GM21447 (cell line): Measurements from ENCODE around the gene MS4A18.

ENCODE experiments used
- ATAC-seq: cut with Tn5 transposase; IDR thresholded peaks from one replicate; pipeline ENCODE4 v1.9.1; 2021; ENCODE audit not compliant: unreplicated experiment

The MS4A18 gene

DNA sequence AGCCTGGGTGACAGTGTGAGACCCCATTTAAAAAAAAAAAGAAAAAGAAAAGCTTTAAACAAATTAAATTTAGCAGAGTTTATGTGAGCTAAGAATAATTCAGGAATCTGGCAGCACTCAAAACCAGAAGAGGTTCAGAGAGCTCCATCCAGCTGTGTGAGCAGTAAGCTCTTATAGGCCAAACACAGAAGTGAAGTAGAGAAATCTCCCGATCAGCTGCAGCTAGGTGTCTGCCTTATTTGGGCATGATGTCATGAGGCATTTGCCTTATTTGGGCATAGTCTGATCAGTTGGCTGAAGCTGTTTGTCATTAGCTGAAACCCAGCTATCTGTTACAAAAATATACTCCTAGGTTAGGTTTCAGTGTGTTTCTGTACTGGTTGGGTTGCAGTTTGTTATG is 40.4 kb downstream of the MS4A18 start:
- ATAC-seq: peak; percentile 40

DNA sequence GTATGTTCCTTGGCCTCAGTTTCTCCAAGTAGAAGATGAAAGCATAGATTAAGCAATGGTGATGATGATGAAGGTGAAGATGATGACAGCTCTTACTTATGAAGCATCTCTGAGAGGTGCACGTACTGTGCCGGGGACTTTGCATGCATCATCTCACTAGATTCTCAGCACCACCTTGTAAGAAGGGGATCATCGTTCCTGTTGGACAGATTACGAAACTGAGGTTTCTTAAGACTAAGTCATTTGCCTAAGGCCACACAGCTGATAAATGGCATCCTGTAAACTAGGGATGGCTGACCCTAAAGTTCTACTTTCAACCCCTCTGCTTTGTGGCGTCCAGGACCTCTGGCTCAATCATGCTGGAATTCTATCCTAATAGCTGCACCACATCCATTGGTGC is 40.8 kb downstream of the MS4A18 start:
- no peak for ATAC-seq

DNA sequence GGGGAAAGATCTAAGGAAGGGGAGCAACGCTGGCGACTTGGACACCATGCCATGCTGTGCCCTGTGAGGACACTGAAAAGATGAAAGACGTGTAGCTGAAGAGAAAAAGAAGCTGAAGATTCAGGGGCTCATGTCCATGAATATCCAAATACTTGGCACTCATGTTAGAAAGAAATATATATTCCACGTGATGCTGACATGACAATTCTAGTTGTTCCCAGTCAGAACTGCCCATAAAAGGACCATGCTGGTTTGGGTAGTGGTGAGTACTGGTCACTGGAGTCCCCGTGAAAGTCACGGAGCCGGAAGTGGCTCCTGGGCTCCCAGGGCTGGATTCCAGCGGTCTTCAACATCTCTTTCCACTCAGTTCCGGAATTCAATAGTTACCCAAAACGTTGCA is 42.0 kb downstream of the MS4A18 start:
- no peak for ATAC-seq

DNA sequence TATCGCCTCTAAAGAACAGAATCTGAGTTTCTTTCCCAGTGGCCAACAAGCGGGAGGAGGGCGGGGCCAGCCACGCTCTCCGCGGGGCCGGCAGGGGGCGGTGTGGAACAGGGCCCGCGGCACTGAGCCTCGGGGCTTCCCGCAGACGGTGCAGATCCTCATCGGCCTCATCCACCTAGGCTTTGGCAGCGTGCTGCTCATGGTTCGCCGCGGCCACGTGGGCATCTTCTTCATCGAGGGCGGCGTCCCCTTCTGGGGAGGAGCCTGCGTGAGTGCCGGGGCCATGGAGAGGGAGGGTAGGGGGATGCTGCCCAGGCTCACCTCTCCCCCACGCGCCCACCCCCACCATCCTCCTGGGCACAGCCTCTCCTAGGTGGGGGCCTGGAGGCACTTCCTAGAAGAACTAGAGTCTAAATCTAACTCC is 42.9 kb downstream of the MS4A18 start:
- no peak for ATAC-seq

DNA sequence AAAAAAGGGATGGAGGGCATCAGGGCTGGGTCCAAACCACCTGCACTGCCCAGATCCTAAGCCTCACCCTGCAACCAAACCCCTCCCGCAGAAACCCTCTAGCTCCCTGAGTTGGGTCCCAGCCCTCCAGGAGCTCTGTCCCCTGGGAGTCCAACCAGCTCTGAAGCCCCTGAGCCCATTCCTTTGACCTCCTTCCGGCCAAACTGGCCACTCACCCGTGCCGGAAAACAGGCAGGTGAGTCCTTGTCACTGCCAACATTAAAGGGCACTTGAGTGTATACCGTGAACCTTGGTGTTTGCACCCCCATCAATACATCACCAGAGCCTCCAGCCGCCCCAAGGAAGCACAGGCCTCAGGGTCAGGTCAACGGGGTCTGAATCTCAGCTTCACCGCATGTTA is 43.7 kb downstream of the MS4A18 start:
- ATAC-seq: no peak

DNA sequence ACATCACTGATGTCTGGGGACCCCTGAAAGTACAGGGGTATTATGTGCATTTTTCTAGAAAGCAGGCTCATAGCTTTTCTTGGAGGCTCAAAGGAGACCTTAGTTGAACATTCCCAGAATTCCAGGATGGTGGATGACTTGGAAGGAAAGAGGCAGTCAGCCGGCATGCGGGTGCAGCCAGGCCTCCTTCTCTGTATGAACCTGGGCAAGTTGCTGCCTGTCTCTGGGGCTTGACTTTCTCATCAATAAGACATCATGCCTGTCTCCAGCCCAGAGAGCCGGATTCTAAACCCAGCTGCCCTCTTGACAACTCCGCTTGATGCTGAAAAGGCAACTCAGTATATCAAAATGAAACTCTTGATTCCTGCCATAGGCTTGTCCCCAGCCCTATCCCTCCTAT is 44.8 kb downstream of the MS4A18 start:
- ATAC-seq: no peak

DNA sequence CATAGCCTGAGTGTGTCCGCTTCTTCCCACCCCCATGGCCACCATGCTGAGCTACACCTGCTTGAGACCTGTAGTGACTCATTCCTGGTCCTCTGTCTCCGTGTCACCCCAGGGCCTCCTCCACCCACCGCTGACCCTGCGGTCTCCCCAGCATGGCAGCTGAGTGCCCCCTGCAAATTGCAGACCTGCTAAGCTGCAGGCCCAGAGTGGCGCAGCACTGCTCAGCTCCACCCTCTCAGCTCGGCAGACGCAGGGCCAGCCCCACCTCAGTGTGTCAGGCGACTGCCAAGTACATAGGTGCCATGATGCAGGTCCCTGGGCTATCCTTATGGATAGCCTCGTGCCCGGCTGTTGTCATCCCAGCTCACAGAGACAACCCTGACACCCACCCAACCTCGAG is 45.3 kb downstream of the MS4A18 start:
- ATAC-seq: no peak

DNA sequence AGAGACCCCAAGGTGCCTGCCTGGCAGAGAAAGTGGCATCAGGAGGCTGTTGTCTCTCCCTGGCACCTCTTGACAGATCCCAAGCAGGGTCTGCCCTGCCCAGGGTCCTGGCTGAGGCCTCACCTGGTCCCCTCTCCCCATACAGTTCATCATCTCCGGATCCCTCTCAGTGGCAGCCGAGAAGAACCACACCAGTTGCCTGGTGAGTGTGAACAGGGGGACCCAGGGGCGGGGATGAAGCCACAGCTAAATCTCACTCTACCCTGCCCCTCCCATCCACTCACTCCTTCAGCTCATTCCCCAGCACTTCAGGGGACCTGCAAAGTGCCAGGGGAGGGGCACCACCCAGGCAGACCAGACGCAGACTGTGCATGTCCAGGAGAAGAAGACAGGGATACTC is 46.6 kb downstream of the MS4A18 start:
- no peak for ATAC-seq

DNA sequence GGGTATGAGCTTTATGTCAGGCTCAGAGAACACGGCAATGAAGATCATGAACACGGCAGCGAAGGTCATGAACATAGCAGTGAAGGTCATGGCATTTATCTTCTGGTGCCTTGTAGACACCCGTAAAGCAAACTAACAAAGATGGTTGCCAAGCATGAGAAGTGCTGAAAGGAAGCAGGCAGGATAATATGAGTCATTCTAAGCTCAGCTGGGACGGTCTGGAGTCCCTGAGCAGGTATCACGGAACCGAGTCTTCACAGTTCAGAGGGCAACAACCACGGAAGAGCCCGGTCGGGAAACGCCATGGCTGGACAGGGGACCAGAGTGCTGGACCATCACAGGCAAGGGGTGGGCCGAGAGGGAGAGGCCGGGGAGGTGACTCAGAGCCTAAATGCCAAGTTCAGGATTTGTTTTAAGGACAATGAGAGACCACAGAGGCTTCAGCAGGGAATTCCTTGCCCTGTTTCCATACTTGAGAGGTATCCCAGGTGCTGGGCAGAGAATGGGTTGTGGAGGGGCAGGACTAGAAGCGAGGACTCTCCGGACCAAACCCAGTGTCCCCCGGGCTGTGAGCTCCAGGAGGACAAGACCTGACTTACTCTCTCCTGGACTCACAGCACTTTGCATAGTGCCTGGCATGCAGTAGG is 47.5 kb downstream of the MS4A18 start:
- peak; percentile 38 for ATAC-seq

DNA sequence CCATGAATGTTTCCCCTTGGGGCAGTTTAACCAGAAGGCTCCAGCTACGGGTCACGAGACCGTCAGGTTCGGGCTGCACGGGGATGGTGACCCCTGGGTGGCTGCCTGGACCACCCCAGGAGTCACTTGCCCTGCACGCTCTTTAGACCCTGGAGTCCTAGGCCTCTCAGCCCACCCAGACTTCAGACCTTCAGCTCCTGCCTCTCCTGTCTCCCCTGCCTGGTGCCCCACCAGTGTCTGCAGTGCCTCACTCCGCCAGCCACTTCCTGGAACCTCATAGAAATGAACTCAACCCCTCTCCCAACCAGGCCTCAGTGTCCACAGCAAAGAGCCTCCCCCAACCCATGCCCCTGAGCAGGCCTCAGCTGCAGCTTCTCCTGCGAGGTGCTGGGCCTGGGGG is 48.1 kb downstream of the MS4A18 start:
- no peak for ATAC-seq

DNA sequence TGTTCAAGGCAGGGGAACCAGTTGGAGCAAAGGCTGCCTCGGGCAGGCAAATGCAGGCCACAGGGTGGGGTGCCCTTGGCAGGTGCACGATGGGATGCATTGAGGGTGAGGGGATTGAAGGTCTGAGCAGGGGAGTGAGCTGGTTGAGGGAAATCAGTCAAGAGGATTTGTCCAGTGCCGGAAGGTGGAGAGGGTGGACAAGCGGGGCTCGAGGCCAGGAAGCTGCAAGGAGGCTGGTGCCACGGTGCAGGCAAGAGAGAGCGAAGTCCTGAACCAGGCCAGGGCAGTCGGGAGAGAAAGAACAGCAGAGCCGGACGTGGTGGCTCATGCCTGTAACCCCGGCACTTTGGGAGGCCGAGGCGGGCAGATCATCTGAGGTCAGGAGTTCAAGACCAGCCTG is 50.2 kb downstream of the MS4A18 start:
- no peak for ATAC-seq

DNA sequence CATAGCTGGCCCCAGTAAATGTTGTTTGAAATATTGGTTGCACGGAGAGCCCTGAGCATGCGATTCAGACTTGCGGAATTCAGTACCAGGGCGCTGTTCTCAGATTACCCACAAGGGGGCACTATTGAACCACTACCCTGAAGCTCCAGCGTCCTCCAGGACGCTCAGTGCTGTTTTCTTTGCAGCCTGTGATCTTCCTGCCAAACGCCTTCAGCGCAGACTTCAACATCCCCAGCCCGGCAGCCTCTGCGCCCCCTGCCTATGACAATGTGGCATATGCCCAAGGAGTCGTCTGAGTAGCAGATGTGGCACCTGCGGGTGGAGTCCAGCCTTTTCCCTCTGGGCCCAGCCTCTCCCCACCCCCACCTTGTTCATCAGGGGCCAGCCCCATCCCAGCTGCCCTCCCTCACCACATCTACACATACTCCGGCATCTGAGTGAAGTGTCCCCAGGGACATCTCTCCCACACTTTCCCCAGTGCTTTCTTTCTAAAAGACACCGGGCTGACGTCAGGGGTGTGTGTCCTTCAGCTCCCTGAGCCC is 51.0 kb downstream of the MS4A18 start:
- peak; percentile 83 for ATAC-seq

DNA sequence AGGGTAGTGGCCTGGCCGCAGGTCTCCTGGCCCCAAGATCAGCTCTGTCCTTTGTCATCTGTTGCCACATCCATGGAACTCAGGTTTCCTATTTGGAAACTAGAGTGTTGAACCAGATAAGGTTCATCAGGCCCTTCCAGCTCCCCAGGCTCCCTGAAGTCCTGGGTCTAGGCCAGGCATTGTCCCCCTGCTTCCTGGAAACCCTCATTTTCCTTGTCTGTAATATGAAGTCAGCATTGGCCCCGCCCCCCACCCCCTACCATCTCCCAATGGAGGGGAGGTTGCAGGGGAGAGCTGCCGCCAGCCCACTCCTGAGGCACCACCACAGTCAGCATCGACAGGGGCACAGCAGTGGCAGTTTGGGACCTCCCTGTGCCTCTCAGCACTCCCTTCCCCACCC is 51.6 kb downstream of the MS4A18 start:
- ATAC-seq: no peak

DNA sequence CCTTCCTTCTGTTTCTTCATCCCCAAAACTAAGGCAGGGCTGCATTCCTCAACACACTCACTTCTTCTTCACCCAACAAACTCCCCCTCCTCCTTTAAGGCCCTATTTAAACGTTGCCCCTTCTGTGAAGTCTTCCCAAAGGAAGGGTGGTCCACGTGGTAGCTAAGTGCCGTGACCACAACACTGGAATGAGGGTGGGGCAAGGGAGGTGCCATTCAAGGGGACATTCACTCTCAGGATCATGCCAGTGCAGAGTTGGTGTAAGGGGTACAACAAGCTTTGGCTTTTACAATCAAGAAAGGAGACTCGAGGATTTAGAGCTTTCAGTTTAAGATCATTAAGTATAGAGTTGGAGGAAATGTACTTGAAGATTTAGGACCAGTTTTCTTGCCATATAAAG is 52.6 kb downstream of the MS4A18 start:
- no peak for ATAC-seq

DNA sequence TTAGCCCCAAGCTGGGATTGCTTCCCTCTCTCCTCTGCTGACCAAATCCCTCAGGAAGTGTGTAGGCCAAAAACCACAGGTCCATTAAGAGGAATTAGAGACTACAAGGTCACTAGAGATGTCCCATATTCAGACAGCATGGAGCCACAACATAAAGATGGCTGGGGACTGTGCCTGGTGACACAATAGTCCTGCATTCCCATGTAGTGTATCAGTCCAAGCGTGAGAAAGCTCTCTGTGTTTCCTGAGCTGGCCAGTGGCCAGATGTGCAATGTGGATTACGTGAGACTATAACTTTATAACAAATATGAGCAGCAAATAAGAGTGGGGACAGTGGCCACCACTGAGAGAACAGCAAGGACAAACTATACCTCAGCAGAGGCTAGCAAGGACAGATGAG is 53.1 kb downstream of the MS4A18 start:
- no peak for ATAC-seq

DNA sequence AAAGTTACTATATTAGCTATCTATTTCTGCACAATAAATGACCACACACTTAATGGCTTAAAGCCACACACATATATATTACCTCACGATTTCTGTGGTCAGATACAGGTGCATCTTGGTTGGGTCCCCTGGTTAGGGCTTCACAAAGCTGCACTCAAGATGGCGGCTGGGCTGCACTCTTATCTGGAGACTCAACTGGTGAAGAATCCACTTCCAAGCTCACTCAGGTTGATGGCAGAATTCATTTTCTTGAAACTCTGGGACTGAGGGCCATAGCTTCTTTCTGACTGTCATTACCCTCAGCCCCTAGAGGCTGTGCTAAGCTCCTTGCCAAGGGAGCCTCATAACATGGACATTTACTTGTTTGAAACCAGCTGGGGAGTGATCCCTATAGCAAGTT is 55.5 kb downstream of the MS4A18 start:
- ATAC-seq: no peak

DNA sequence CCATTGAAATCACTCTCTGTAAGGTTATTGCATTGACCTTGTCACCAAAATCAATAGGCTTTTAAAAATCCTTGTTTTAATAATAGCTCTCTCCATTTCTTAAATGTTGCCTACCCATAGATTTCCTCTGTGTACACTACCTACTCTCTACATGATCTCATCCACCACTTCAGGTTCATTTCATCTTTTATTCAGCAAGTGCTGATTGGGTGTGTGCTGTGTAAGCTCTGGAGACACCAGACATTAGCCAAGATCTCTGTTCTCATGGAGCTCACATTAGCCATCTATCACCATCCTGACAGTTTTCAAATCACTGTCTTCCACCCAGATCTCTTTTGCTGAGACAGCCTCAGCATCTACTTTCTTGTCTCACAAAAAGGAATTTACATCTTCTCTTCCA is 56.3 kb downstream of the MS4A18 start:
- ATAC-seq: no peak

DNA sequence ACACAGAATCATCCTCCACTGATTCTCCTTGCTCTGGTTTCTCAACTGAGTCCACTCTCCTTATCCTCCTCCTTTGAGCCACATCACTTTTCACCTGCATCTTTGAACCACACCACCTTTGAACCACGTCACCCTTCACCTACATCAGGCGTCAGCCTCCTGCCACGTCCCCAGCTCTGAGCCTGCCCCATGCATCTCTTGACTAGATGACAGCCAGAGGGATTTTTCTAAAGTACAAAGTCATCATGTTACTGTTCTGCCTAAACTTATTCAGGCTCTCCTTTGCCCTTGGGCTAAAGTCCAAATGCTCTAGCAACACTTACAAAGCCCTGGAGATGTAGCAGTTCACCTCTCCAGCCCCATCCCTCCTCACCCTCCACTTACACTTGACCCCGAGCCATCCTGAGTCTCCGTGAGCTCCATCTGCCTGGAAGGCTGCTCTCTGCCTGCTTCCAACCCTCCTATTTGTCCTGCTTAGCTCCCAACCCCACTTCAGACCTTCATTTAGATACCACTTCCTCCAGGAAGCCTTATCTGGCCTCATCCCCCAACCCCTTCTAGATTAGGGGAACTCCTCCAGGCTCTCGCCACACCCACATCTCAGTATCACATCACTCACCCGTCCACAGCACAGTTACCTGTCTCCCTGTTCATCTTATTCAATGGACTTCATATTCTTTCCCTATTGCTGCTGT is 56.9 kb downstream of the MS4A18 start:
- ATAC-seq: no peak

DNA sequence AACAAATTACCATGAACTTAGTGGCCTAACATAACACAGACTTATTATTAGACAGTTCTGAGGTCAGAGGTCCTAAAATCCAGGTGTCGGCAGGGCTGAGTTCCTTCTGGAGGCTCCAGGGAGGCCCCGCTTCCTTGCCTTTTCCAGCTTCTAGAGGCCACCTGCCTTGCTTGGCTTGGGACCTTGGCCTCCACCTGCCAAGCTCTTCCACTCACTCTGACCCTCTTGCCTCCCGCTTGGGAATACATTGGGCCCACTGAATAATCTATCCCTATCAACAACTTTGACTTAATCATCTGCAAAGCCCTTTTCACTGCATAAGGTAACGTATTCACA is 57.4 kb downstream of the MS4A18 start:
- ATAC-seq: no peak

DNA sequence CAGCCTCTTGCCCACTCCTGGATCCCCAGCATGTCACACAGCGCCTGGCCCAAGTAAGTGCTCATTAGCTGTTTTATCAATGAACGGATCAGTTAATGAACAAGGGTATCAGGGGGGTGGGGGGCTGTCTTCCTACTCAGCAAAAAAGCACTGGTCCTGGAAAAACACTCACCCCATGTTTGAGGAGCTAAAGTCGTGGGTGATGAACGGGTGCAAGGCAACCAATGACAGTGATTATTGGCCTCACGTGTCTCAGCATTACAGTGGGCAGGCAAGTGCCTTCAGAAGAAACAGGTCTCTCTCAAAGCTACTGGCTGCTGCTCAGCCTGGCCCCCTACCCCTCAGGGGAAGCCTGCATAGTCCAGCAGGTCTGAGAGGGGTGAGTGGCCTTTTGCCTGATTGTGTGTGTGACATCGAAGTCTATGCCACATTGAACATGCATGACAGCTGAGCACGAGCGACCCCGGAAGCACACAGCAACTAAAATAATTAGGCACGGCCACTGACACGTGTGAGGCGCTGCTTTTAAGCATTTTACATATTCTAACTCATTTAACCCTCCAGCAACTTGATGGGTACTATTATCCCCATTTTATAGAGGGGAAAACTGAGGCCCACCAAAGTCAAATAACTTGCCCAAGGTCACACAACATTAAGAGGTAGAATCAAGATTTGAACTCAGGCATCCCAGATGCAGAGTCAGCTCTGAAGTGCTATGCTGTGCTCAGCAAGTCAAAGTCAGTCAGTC is 58.0 kb downstream of the MS4A18 start:
- ATAC-seq: no peak

DNA sequence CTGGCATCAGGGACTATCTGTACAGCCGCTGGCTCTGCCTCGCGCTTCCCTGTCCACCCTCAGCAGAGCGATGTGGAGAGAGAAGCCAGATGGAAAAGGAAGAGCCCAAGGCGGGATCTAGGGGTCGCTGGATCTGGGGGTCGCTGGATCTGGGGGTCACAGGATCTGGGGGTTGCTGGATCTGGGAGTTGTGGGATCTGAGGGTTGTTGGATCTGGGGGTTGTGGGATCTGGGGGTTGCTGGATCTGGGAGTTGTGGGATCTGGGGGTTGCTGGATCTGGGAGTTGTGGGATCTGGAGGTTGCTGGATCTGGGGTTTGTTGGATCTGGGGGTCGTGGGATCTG is 58.6 kb downstream of the MS4A18 start:
- ATAC-seq: no peak

DNA sequence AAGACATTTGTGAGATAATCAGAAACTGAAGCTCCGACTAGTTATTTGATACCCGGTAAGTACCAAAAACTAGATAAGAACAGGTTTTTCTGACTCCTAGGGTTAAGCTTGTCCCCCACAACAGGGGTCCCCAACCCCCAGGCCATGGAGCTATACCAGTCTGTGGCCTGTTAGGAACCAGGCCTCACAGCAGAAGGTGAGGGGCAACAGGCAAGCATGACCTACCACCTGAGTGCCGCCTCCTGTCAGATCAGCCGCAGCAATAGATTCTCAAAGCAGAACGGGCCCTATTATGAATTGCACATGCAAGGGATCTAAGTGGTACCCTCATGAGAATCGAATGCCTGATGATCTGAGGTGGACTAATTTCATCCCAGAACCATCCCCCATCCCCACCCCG is 59.4 kb downstream of the MS4A18 start:
- ATAC-seq: no peak
